HG02610 (cell line): ENCODE data around the gene DSCAML1.
"Not testable (repeated sequence)": the region's sequence is repeated elsewhere in the genome, so short reads cannot be mapped to it uniquely, and the experiment has no call there.

Experiments used
- ATAC-seq: cut with Tn5 transposase; IDR thresholded peaks from one replicate; pipeline ENCODE4 v1.9.1; 2021; ENCODE audit warnings: mild to moderate bottlenecking, moderate library complexity; ENCODE audit not compliant: unreplicated experiment

The DSCAML1 gene

GRCh38 chr11:117421041-117421440, 376.0 kb downstream of the DSCAML1 start:
- no peak for ATAC-seq

- no peak for ATAC-seq
Measured at GRCh38 chr11:117420598-117420997, 376.4 kb downstream of the DSCAML1 start.

GRCh38 chr11:117420143-117420485, 376.9 kb downstream of the DSCAML1 start:
- no peak for ATAC-seq

- no peak for ATAC-seq
Measured at GRCh38 chr11:117419482-117420142, 377.4 kb downstream of the DSCAML1 start.

GRCh38 chr11:117418737-117419481, 378.1 kb downstream of the DSCAML1 start:
- ATAC-seq: no peak

GRCh38 chr11:117417856-117418255, 379.2 kb downstream of the DSCAML1 start:
- no peak for ATAC-seq

GRCh38 chr11:117417342-117417741, 379.7 kb downstream of the DSCAML1 start:
- no peak for ATAC-seq

GRCh38 chr11:117415358-117415896, 381.6 kb downstream of the DSCAML1 start:
- ATAC-seq: no peak

- ATAC-seq: no peak
Measured at GRCh38 chr11:117414724-117415123, 382.3 kb downstream of the DSCAML1 start.

GRCh38 chr11:117413616-117414015, 383.4 kb downstream of the DSCAML1 start:
- ATAC-seq: no peak

- no peak for ATAC-seq
Measured at GRCh38 chr11:117412653-117413275, 384.3 kb downstream of the DSCAML1 start.

- no peak for ATAC-seq
Measured at GRCh38 chr11:117412176-117412575, 384.8 kb downstream of the DSCAML1 start.

GRCh38 chr11:117411736-117412135, 385.3 kb downstream of the DSCAML1 start:
- ATAC-seq: no peak

GRCh38 chr11:117410861-117411710, 385.9 kb downstream of the DSCAML1 start:
- no peak for ATAC-seq

GRCh38 chr11:117410238-117410637, 386.8 kb downstream of the DSCAML1 start:
- ATAC-seq: no peak

GRCh38 chr11:117409511-117409910, 387.5 kb downstream of the DSCAML1 start:
- no peak for ATAC-seq

GRCh38 chr11:117408356-117408755, 388.7 kb downstream of the DSCAML1 start:
- no peak for ATAC-seq

GRCh38 chr11:117407016-117407415, 390.0 kb downstream of the DSCAML1 start:
- no peak for ATAC-seq

- ATAC-seq: not testable (repeated sequence)
Measured at GRCh38 chr11:117405898-117406297, 391.1 kb downstream of the DSCAML1 start.

- ATAC-seq: not testable (repeated sequence)
Measured at GRCh38 chr11:117399100-117399840, 397.7 kb downstream of the DSCAML1 start.
